ENCODE measurements around the gene DENND2C.

DNA sequence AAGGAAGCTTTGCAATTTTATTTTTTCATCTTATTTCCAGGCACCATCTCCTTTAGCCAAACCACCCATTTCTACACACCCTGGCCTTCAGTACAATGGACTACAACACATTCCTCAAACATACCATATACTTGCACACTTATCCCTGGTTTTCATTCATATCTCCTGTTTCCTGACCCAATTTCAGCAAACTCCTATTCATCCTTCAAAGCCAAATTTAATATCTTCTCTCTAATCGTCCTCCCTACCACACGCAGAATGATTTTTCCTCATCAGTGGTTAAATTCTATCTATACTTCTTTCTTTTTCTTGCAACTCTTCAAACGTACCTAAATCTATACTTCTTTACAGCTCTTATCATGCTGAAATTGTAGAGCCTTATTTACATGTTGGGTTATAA, 2.9 kb downstream of the DENND2C start:
- TF ChIP-seq POLR2AphosphoS5 (IDR thresholded peaks at IDR 0.05), result no peak
- no peak for TF ChIP-seq CTCF (IDR thresholded peaks at IDR 0.05; ENCODE audit: poor library complexity, severe bottlenecking)
- TF ChIP-seq, protein P1, sequence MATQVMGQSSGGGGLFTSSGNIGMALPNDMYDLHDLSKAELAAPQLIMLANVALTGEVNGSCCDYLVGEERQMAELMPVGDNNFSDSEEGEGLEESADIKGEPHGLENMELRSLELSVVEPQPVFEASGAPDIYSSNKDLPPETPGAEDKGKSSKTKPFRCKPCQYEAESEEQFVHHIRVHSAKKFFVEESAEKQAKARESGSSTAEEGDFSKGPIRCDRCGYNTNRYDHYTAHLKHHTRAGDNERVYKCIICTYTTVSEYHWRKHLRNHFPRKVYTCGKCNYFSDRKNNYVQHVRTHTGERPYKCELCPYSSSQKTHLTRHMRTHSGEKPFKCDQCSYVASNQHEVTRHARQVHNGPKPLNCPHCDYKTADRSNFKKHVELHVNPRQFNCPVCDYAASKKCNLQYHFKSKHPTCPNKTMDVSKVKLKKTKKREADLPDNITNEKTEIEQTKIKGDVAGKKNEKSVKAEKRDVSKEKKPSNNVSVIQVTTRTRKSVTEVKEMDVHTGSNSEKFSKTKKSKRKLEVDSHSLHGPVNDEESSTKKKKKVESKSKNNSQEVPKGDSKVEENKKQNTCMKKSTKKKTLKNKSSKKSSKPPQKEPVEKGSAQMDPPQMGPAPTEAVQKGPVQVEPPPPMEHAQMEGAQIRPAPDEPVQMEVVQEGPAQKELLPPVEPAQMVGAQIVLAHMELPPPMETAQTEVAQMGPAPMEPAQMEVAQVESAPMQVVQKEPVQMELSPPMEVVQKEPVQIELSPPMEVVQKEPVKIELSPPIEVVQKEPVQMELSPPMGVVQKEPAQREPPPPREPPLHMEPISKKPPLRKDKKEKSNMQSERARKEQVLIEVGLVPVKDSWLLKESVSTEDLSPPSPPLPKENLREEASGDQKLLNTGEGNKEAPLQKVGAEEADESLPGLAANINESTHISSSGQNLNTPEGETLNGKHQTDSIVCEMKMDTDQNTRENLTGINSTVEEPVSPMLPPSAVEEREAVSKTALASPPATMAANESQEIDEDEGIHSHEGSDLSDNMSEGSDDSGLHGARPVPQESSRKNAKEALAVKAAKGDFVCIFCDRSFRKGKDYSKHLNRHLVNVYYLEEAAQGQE (IDR thresholded peaks at IDR 0.05; ENCODE audit: borderline replicate concordance), result no peak
- TF ChIP-seq SMC3 (conservative IDR thresholded peaks at IDR 0.05; ENCODE audit: poor library complexity), result no peak
